ENCODE results near the gene AP3B1. TPM values are rescaled to one million over a fixed set of nuclear protein-coding genes. Genes with fewer than 3 reads are reported as not detected.

The AP3B1 gene
- total and polyA plus RNA-seq, 2 donors (not counting 1 experiment from before 2014, with no cell fraction given) = 26.8 to 58.9 TPM

GRCh38 chr5:78064941-78065472 lies 229.5 kb downstream of the AP3B1 start:
- H3K36me3 ChIP-seq (replicated peaks in 1 of 2; ENCODE audit: control extremely low read depth in 1 of 2, control insufficient read depth in 1 of 2, extremely low read depth in 1 of 2, insufficient read depth in 2 of 2, low read length in 1 of 2) = peaks cover 0 to 12% of the 10 kb centered on the region in 2 experiments
- no peak for TF ChIP-seq EZH2 (IDR thresholded peaks at IDR 0.05; ENCODE audit: borderline replicate concordance, insufficient read depth, low read depth, low read length, poor library complexity, severe bottlenecking)
- TF ChIP-seq CTCF (IDR thresholded peaks at IDR 0.05) = no peak
- no peak overlapping the region for H3K27ac ChIP-seq (ENCODE audit: low read length in 2 of 2)
- H3K9me3 ChIP-seq (ENCODE audit: control extremely low read depth in 1 of 3, control insufficient read depth in 2 of 3, insufficient read depth in 1 of 3, low read length in 2 of 3) = peaks cover 2 to 5% (median 4%) of the 10 kb centered on the region in 3 donors
- intact Hi-C loops (cut with micrococcal nuclease) = loop anchor here (10.0 kb wide), 1 partner anchor 100 kb away; no protein-coding TSS in a partner anchor
- H3K27me3 ChIP-seq (replicated peaks in 1 of 4; ENCODE audit: control extremely low read depth in 1 of 4, control insufficient read depth in 3 of 4, insufficient read depth in 4 of 4, low read length in 3 of 4) = no peaks in the 10 kb centered on the region
- peaks cover 6% of the 10 kb centered on the region for H3K79me2 ChIP-seq (ENCODE audit: control insufficient read depth, insufficient read depth, low read length)
- peaks cover 11% of the 10 kb centered on the region for H3K4me1 Mint-ChIP-seq
- POLR2A ChIA-PET = no interaction called here
- H3K9me3 Mint-ChIP-seq (ENCODE audit: insufficient read depth) = peaks cover 8% of the 10 kb centered on the region
- no peak overlapping the region for H3K4me2 ChIP-seq (replicated peaks; ENCODE audit: low read depth, low read length, poor library complexity, severe bottlenecking)
- CTCF ChIA-PET = interaction anchor here (1.3 kb wide), 1 partner anchor 10 kb away, joined by 5 read pairs; no protein-coding TSS in a partner anchor
- H2AFZ ChIP-seq (ENCODE audit: insufficient read depth, low read depth, low read length, poor library complexity, severe bottlenecking) = no peak overlapping the region
- no peak overlapping the region for H3K27ac Mint-ChIP-seq
- H3K27me3 Mint-ChIP-seq = no peaks in the 10 kb centered on the region
- H3K4me1 ChIP-seq (ENCODE audit: control insufficient read depth in 2 of 2, insufficient read depth in 2 of 2, low read length in 2 of 2) = no peaks in the 10 kb centered on the region
- H3K9ac ChIP-seq (ENCODE audit: low read length) = no peak overlapping the region
- H3K4me3 ChIP-seq (ENCODE audit: control extremely low read depth in 1 of 5, extremely low read depth in 1 of 5, insufficient read depth in 1 of 5, low read depth in 2 of 5, low read length in 4 of 5) = no peak overlapping the region
- ATAC-seq (ENCODE audit: low read depth) = no peak
- WGBS (ENCODE audit: insufficient coverage) = 99% methylated on average over 12 of the region's 12 CpGs
- DNase-seq = no peak
- no peak overlapping the region for H3K4me3 Mint-ChIP-seq
- peaks cover 16% of the 10 kb centered on the region for H4K20me1 ChIP-seq (ENCODE audit: control insufficient read depth, insufficient read depth, low read length, poor library complexity, severe bottlenecking)

- ATAC-seq (ENCODE audit: low read depth) (no peak), DNase-seq (no peak)
- Mint-ChIP-seq H3K9me3 (ENCODE audit: insufficient read depth) (peaks cover 7% of the 10 kb centered on the region), H3K27ac (no peak overlapping the region), H3K4me3 (no peak overlapping the region), H3K4me1 (no peaks in the 10 kb centered on the region), H3K27me3 (no peaks in the 10 kb centered on the region)
- no peak overlapping the region for H3K9ac ChIP-seq (ENCODE audit: low read length)
- WGBS (ENCODE audit: insufficient coverage) = no CpG with 5 or more reads among the region's 2 CpGs
- POLR2A ChIA-PET = no interaction called here
- peaks cover 2 to 5% (median 4%) of the 10 kb centered on the region in 3 donors for H3K9me3 ChIP-seq (ENCODE audit: control extremely low read depth in 1 of 3, control insufficient read depth in 2 of 3, insufficient read depth in 1 of 3, low read length in 2 of 3)
- H2AFZ ChIP-seq (ENCODE audit: insufficient read depth, low read depth, low read length, poor library complexity, severe bottlenecking) = no peak overlapping the region
- H3K27ac ChIP-seq (ENCODE audit: low read length in 2 of 2) = no peak overlapping the region
- no peaks in the 10 kb centered on the region for H3K27me3 ChIP-seq (replicated peaks in 1 of 4; ENCODE audit: control extremely low read depth in 1 of 4, control insufficient read depth in 3 of 4, insufficient read depth in 4 of 4, low read length in 3 of 4)
- peaks cover 6% of the 10 kb centered on the region for H3K79me2 ChIP-seq (ENCODE audit: control insufficient read depth, insufficient read depth, low read length)
- no peak for TF ChIP-seq CTCF (IDR thresholded peaks at IDR 0.05)
- CTCF ChIA-PET = no interaction called here
- peaks cover 16% of the 10 kb centered on the region for H4K20me1 ChIP-seq (ENCODE audit: control insufficient read depth, insufficient read depth, low read length, poor library complexity, severe bottlenecking)
- intact Hi-C loops (cut with micrococcal nuclease) = loop anchor here (10.0 kb wide), 1 partner anchor 101 kb away; no protein-coding TSS in a partner anchor
- no peak overlapping the region for H3K4me3 ChIP-seq (ENCODE audit: control extremely low read depth in 1 of 5, extremely low read depth in 1 of 5, insufficient read depth in 1 of 5, low read depth in 2 of 5, low read length in 4 of 5)
- H3K4me2 ChIP-seq (replicated peaks; ENCODE audit: low read depth, low read length, poor library complexity, severe bottlenecking) = no peak overlapping the region
- H3K4me1 ChIP-seq (ENCODE audit: control insufficient read depth in 2 of 2, insufficient read depth in 2 of 2, low read length in 2 of 2) = no peaks in the 10 kb centered on the region
- peaks cover 0 to 17% of the 10 kb centered on the region in 2 experiments for H3K36me3 ChIP-seq (replicated peaks in 1 of 2; ENCODE audit: control extremely low read depth in 1 of 2, control insufficient read depth in 1 of 2, extremely low read depth in 1 of 2, insufficient read depth in 2 of 2, low read length in 1 of 2)
These were observed 231.0 kb downstream of the AP3B1 start for GRCh38 chr5:78063495-78063894.
